ENCODE data around the gene SIAH1. TPM values are rescaled to one million over a fixed set of nuclear protein-coding genes. Genes with fewer than 3 reads are reported as not detected.
A peak's percentile ranks its signal among the peaks of the same experiment; 100 is the strongest.
"Not testable (repeated sequence)": the region's sequence is repeated elsewhere in the genome, so short reads cannot be mapped to it uniquely, and the experiment has no call there.

SIAH1 gene
- total RNA-seq, 8 experiments from 2014 or later = 9.0 to 46.2 (median 37.9) TPM

- WGBS, 10 experiments = 50 to 100% (median 85%) methylated on average over 1 to 2 of the region's 2 CpGs; no CpG with 5 or more reads in 1 of the 10 experiments
- in situ Hi-C loops (cut with MboI; ENCODE audit: low pct_unique_long_range_greater_than_20kb in 2 of 9, low sequenced_read_pairs in 9 of 9, unreplicated experiment in 9 of 9) = no loop called here
- H3K4me1 ChIP-seq (replicated peaks in 1 of 2) = no peaks in the 10 kb centered on the region
- peak in 4 of 8 experiments; percentile 45 to 66 (median 54) for ATAC-seq (replicated peaks in 6 of 8)
- H3K4me3 ChIP-seq = no peak overlapping the region
- H3K27ac ChIP-seq = no peak overlapping the region
Measured at GRCh38 chr16:48317614-48318315, 67.4 kb downstream of the SIAH1 start.

- ATAC-seq (replicated peaks in 6 of 8) = no peak
- 17 to 100% (median 83%) methylated on average over 1 of the region's 1 CpG; no CpG with 5 or more reads in 3 of the 10 experiments for WGBS, 10 experiments
- in situ Hi-C loops (cut with MboI; ENCODE audit: low pct_unique_long_range_greater_than_20kb in 2 of 9, low sequenced_read_pairs in 9 of 9, unreplicated experiment in 9 of 9) = no loop called here
- no peak overlapping the region for H3K27ac ChIP-seq
- no peak overlapping the region for H3K4me3 ChIP-seq
- no peaks in the 10 kb centered on the region for H3K4me1 ChIP-seq (replicated peaks in 1 of 2)
Measured at GRCh38 chr16:48317026-48317425, 68.2 kb downstream of the SIAH1 start.

GRCh38 chr16:48313905-48314304 lies 71.3 kb downstream of the SIAH1 start:
- in situ Hi-C loops (cut with MboI; ENCODE audit: low pct_unique_long_range_greater_than_20kb in 2 of 9, low sequenced_read_pairs in 9 of 9, unreplicated experiment in 9 of 9); H3K4me1 ChIP-seq (replicated peaks in 1 of 2); H3K4me3 ChIP-seq; H3K27ac ChIP-seq; ATAC-seq (replicated peaks in 6 of 8): not testable (repeated sequence)
- 93 to 100% (median 98%) methylated on average over 1 to 3 of the region's 3 CpGs for WGBS, 10 experiments

DNA sequence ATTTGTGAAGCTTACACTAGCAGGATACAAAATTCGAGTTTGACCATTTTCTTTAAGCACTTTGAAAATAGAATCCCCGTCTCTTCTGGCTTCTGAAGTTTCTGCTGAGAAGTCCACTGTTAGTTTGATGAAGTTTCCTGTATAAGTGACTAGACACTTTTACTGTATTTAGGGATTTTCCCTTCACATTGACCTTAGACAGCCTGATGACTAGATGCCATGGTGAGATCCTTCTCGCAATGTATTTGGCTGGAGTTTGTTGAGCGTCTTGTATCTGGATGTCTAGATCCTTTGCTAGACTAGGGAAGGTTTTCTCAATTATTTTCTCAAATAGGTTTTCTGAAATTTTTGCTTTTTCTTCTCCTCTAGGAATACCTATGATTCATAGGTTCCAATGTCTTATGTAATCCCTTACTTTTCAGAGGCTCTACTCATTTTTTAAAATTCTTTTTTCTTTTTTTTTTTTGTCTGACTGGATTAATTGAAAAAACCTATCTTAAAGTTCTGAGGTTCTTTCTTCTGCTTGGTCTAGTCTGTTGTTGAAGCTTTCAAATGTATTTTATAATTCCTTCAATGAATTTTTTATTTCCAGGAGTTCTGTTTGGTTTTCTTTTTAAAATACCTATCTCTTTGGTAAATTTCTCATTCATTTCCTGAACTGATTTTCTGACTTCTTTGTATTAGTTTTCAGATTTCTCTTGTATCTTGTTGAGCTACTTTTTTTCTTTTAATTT lies 74.1 kb downstream of the SIAH1 start:
- Histone ChIP-seq H3K27ac (no peak overlapping the region), H3K4me3 (no peak overlapping the region), H3K4me1 (replicated peaks in 1 of 2) (no peaks in the 10 kb centered on the region)
- ATAC-seq (replicated peaks in 6 of 8) = no peak
- 78 to 100% (median 94%) methylated on average over 2 to 4 of the region's 4 CpGs for WGBS, 10 experiments
- in situ Hi-C loops (cut with MboI; ENCODE audit: low pct_unique_long_range_greater_than_20kb in 2 of 9, low sequenced_read_pairs in 9 of 9, unreplicated experiment in 9 of 9) = no loop called here

Other genes starting within 250 kb of the SIAH1 start
- gene ABCC12, start 229.4 kb downstream of the SIAH1 start, total RNA-seq = under 1 TPM in 6 of 8 experiments, not detected in 2; 0.05 to 0.56 (median 0.25) TPM
- 10 to 100 TPM; 25.3 to 70.5 (median 42.5) TPM for gene LONP2, start 141.1 kb downstream of the SIAH1 start, total RNA-seq
- gene ABCC11, start 137.9 kb downstream of the SIAH1 start, total RNA-seq = under 1 TPM; 0.27 to 0.92 (median 0.29) TPM
- 10 to 100 TPM; 10.3 to 22.8 (median 16.3) TPM for gene N4BP1, start 224.8 kb upstream of the SIAH1 start, total RNA-seq